Tibial nerve (tissue), 4 donors: ENCODE results near the gene GIMAP2.

Source experiments
- EP300 ChIP-seq, 2 donors: sonication (generic); formaldehyde crosslinking; IDR thresholded peaks; one replicate each; pipeline ENCODE4 v1.6.1; 2017; ENCODE audit warnings: antibody characterized with exemption in 2 of 2, mild to moderate bottlenecking in 1 of 2
- POLR2A ChIP-seq, 2 donors: fragments of 450-650 bp; IDR thresholded peaks; one replicate each; pipeline ENCODE4 v1.6.1; 2017; ENCODE audit warnings: antibody characterized with exemption in 2 of 2, mild to moderate bottlenecking in 2 of 2, moderate library complexity in 2 of 2
- TF ChIP-seq, protein P1 (sequence below), 5 experiments: fragments of 200-600 bp in 3 of 5; fragments of 450-650 bp in 2 of 5; sonication (generic) in 3 of 5; IDR thresholded peaks; one replicate each; pipeline ENCODE4 v1.5.1; 2016 to 2019; ENCODE audit warnings: antibody characterized with exemption in 5 of 5, mild to moderate bottlenecking in 3 of 5, moderate library complexity in 2 of 5

DNA sequence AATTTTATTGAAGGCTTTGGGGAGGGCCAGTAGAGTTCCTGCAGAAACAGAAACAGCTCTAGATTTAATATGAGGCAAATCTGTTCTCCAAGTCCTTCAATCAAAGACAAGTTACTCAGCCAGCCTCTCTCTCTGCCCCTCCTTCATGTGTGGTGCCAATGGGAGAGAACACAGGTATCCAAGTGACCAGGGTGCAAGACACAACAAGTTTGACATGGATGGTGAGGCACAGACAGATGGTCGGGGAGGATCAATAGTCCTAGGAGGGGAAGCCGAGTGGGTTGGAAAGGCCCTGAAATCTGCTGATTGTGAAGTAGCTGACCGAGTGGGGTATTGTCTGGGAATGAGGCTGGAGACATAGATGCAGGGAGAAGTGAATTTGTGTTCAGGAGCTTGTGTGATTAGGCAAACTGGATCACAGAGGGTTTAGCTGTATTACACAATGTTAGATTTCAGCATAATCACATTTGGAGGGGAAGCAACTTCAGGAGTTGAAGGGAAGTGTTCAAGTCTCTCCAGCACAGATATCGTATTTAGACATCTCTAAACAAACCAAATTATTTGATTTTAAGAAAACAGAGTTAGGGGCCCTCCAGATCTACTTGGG is 32.4 kb downstream of the GIMAP2 start:
- TF ChIP-seq, protein P1, sequence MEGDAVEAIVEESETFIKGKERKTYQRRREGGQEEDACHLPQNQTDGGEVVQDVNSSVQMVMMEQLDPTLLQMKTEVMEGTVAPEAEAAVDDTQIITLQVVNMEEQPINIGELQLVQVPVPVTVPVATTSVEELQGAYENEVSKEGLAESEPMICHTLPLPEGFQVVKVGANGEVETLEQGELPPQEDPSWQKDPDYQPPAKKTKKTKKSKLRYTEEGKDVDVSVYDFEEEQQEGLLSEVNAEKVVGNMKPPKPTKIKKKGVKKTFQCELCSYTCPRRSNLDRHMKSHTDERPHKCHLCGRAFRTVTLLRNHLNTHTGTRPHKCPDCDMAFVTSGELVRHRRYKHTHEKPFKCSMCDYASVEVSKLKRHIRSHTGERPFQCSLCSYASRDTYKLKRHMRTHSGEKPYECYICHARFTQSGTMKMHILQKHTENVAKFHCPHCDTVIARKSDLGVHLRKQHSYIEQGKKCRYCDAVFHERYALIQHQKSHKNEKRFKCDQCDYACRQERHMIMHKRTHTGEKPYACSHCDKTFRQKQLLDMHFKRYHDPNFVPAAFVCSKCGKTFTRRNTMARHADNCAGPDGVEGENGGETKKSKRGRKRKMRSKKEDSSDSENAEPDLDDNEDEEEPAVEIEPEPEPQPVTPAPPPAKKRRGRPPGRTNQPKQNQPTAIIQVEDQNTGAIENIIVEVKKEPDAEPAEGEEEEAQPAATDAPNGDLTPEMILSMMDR (IDR thresholded peaks at IDR 0.05): no peak
- TF ChIP-seq POLR2A (IDR thresholded peaks at IDR 0.05) (no peak), EP300 (IDR thresholded peaks at IDR 0.05) (peak in 1 of 2 donors; percentile 31)
